SK-N-SH treated with all-trans-retinoic acid at 6 μM for 48 hours (cell line): ENCODE results near the gene AGAP3.

Experiments used
- ATAC-seq: fragments of 200-7000 bp; cut with Tn5 transposase; 3 replicates; pipeline ENCODE4 v1.9.1; 2020; ENCODE audit warnings: mild to moderate bottlenecking, moderate library complexity
- ARNTL ChIP-seq: fragments of 450-650 bp; formaldehyde crosslinking; IDR thresholded peaks from 2 replicates; pipeline ENCODE4 v1.5.0; 2020; ENCODE audit warnings: low read depth, mild to moderate bottlenecking, moderate library complexity, borderline replicate concordance
- CSDC2 ChIP-seq: fragments of 250-450 bp; sonication (Bioruptor Pico); IDR thresholded peaks from 2 replicates; pipeline ENCODE4 v1.5.0; 2020; ENCODE audit warnings: mild to moderate bottlenecking, moderate library complexity
- CSRNP3 ChIP-seq: fragments of 250-450 bp; sonication (Bioruptor Pico); IDR thresholded peaks from 2 replicates; pipeline ENCODE4 v1.5.1; 2021; ENCODE audit warnings: mild to moderate bottlenecking, moderate library complexity
- ESRRG ChIP-seq: fragments of 250-450 bp; sonication (Bioruptor Pico); IDR thresholded peaks from 2 replicates; pipeline ENCODE4 v1.6.1; 2021; ENCODE audit warnings: mild to moderate bottlenecking
- ISL1 ChIP-seq: fragments of 250-450 bp; sonication (Bioruptor Pico); IDR thresholded peaks from 2 replicates; pipeline ENCODE4 v2.1.2; 2022; ENCODE audit warnings: mild to moderate bottlenecking, moderate library complexity
- OSR1 ChIP-seq: fragments of 250-450 bp; sonication (Bioruptor Pico); IDR thresholded peaks from 2 replicates; pipeline ENCODE4 v1.8.0; 2022; ENCODE audit warnings: moderate library complexity, mild to moderate bottlenecking, inconsistent platforms
- POU6F1 ChIP-seq: fragments of 250-450 bp; sonication (Bioruptor Pico); IDR thresholded peaks from 2 replicates; pipeline ENCODE4 v1.8.0; 2021; ENCODE audit warnings: low read depth, mild to moderate bottlenecking, moderate library complexity, borderline replicate concordance
- RARB ChIP-seq: fragments of 250-450 bp; sonication (Bioruptor Pico); IDR thresholded peaks from 2 replicates; pipeline ENCODE4 v1.8.0; 2021; ENCODE audit warnings: mild to moderate bottlenecking, moderate library complexity
- SNAI2 ChIP-seq: fragments of 250-450 bp; sonication (Bioruptor Pico); IDR thresholded peaks from 2 replicates; pipeline ENCODE4 v1.5.0; 2020; ENCODE audit warnings: mild to moderate bottlenecking, moderate library complexity
- TCF4 ChIP-seq: fragments of 250-450 bp; sonication (Bioruptor Pico); IDR thresholded peaks from 2 replicates; pipeline ENCODE4 v1.8.0; 2021; ENCODE audit warnings: mild to moderate bottlenecking, moderate library complexity, borderline replicate concordance
- ZC3H10 ChIP-seq: fragments of 250-450 bp; sonication (Bioruptor Pico); IDR thresholded peaks from 2 replicates; pipeline ENCODE4 v1.5.1; 2021; ENCODE audit warnings: mild to moderate bottlenecking, moderate library complexity
- ZFP3 ChIP-seq: fragments of 250-450 bp; sonication (Bioruptor Pico); IDR thresholded peaks from 2 replicates; pipeline ENCODE4 v1.5.0; 2020; ENCODE audit warnings: mild to moderate bottlenecking, moderate library complexity
- ZFP30 ChIP-seq: fragments of 450-650 bp; formaldehyde crosslinking; IDR thresholded peaks from 2 replicates; pipeline ENCODE4 v1.5.0; 2022; ENCODE audit warnings: mild to moderate bottlenecking, moderate library complexity
- ZNF565 ChIP-seq: fragments of 450-650 bp; formaldehyde crosslinking; conservative IDR thresholded peaks from 2 replicates; pipeline ENCODE4 v1.5.0; 2020; ENCODE audit warnings: low read depth, mild to moderate bottlenecking, moderate library complexity
- ZNF70 ChIP-seq: fragments of 450-650 bp; formaldehyde crosslinking; IDR thresholded peaks from 2 replicates; pipeline ENCODE4 v1.5.0; 2020; ENCODE audit warnings: mild to moderate bottlenecking, moderate library complexity
- TF ChIP-seq, protein P1 (sequence below): fragments of 250-450 bp; sonication (Bioruptor Pico); IDR thresholded peaks from 2 replicates; pipeline ENCODE4 v1.8.0; 2020; ENCODE audit warnings: mild to moderate bottlenecking, moderate library complexity, borderline replicate concordance
- TF ChIP-seq, protein P2 (sequence below): fragments of 250-450 bp; sonication (Bioruptor Pico); IDR thresholded peaks from 2 replicates; pipeline ENCODE4 v1.5.0; 2020; ENCODE audit warnings: mild to moderate bottlenecking, moderate library complexity

AGAP3 gene

DNA sequence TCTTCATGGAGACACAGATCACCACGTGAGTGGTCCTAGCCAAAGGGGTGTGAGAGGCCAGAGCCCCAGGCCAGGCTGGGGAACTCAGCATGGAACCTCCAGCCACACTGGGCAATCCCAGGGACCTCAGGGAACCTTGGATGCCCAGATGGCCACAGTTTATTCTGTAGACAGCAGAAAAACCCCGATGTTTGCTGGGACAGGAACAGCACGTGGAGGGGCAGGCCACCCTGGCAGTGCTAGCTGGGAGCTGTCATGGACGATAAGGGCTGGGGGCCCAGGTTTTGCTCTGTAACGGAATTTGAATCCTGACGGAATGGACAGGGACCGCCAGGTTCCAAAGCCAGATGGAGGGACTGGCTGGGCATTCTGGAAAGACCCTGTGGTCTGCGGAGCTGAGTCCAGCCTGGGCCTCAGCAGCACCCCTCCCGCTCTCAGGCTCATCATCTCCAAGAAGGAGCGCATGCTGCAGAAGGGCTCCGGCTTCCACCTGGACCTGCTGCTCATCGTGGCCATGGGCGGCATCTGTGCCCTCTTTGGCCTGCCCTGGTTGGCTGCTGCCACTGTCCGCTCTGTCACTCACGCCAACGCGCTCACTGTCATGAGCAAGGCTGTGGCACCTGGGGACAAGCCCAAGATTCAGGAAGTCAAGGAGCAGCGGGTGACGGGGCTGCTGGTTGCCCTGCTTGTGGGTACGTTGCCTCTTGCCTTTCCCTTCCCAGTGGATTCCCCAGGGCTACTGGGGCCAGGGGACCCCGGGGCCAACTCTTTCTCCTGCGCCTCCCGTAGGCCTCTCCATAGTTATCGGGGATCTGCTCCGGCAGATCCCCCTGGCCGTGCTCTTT, 11.2 kb upstream of the AGAP3 start:
- ATAC-seq = no peak
- no peak for TF ChIP-seq POU6F1 (CRISPR knock-in tag)

GRCh38 chr7:151075662-151075971, 10.7 kb upstream of the AGAP3 start:
- TF ChIP-seq ZFP30 (CRISPR knock-in tag) = no peak
- no peak for TF ChIP-seq RARB (CRISPR knock-in tag)
- no peak for TF ChIP-seq ISL1
- no peak for TF ChIP-seq ZFP3 (CRISPR knock-in tag)
- TF ChIP-seq TCF4 (CRISPR knock-in tag) = no peak
- TF ChIP-seq SNAI2 (CRISPR knock-in tag) = no peak
- TF ChIP-seq ARNTL (CRISPR knock-in tag) = no peak
- no peak for TF ChIP-seq POU6F1 (CRISPR knock-in tag)
- no peak for TF ChIP-seq ZC3H10 (CRISPR knock-in tag)
- TF ChIP-seq, protein P1, sequence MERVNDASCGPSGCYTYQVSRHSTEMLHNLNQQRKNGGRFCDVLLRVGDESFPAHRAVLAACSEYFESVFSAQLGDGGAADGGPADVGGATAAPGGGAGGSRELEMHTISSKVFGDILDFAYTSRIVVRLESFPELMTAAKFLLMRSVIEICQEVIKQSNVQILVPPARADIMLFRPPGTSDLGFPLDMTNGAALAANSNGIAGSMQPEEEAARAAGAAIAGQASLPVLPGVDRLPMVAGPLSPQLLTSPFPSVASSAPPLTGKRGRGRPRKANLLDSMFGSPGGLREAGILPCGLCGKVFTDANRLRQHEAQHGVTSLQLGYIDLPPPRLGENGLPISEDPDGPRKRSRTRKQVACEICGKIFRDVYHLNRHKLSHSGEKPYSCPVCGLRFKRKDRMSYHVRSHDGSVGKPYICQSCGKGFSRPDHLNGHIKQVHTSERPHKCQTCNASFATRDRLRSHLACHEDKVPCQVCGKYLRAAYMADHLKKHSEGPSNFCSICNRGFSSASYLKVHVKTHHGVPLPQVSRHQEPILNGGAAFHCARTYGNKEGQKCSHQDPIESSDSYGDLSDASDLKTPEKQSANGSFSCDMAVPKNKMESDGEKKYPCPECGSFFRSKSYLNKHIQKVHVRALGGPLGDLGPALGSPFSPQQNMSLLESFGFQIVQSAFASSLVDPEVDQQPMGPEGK = no peak
- no peak for TF ChIP-seq ESRRG (CRISPR knock-in tag)
- TF ChIP-seq ZNF565 = no peak
- no peak for TF ChIP-seq OSR1 (CRISPR knock-in tag)
- no peak for TF ChIP-seq CSRNP3
- no peak for TF ChIP-seq CSDC2
- ATAC-seq = no peak

DNA sequence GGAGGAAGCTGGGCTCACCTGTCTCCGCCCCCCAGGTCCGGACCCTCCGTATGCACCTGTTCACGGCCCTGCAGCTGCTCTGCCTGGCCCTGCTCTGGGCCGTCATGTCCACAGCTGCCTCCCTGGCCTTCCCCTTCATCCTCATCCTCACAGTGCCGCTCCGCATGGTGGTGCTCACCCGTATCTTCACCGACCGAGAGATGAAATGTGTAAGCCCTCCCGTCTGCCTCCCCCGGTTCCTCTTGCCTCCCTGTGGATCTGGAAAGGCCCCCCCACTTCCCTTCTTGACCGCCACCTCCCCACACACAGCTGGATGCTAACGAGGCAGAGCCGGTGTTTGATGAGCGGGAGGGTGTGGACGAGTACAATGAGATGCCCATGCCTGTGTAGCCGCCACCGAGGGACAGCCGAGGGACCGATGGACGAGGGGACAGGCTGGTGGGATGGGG, 10.3 kb upstream of the AGAP3 start:
- TF ChIP-seq ZNF70 (CRISPR knock-in tag) = no peak
- TF ChIP-seq ZNF565 = no peak
- TF ChIP-seq ZFP30 (CRISPR knock-in tag) = no peak
- TF ChIP-seq ZC3H10 (CRISPR knock-in tag) = no peak
- TF ChIP-seq, protein P2, sequence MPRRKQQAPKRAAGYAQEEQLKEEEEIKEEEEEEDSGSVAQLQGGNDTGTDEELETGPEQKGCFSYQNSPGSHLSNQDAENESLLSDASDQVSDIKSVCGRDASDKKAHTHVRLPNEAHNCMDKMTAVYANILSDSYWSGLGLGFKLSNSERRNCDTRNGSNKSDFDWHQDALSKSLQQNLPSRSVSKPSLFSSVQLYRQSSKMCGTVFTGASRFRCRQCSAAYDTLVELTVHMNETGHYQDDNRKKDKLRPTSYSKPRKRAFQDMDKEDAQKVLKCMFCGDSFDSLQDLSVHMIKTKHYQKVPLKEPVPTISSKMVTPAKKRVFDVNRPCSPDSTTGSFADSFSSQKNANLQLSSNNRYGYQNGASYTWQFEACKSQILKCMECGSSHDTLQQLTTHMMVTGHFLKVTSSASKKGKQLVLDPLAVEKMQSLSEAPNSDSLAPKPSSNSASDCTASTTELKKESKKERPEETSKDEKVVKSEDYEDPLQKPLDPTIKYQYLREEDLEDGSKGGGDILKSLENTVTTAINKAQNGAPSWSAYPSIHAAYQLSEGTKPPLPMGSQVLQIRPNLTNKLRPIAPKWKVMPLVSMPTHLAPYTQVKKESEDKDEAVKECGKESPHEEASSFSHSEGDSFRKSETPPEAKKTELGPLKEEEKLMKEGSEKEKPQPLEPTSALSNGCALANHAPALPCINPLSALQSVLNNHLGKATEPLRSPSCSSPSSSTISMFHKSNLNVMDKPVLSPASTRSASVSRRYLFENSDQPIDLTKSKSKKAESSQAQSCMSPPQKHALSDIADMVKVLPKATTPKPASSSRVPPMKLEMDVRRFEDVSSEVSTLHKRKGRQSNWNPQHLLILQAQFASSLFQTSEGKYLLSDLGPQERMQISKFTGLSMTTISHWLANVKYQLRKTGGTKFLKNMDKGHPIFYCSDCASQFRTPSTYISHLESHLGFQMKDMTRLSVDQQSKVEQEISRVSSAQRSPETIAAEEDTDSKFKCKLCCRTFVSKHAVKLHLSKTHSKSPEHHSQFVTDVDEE (CRISPR knock-in tag) = no peak
- no peak for TF ChIP-seq ESRRG (CRISPR knock-in tag)
- TF ChIP-seq CSRNP3 = no peak
- no peak for TF ChIP-seq ZFP3 (CRISPR knock-in tag)
- TF ChIP-seq RARB (CRISPR knock-in tag) = no peak
- TF ChIP-seq, protein P1 = no peak
- TF ChIP-seq TCF4 (CRISPR knock-in tag) = no peak
- ATAC-seq = no peak
